Measurements from ENCODE around the gene ATP1B1. TPM values are rescaled to one million over a fixed set of nuclear protein-coding genes. Genes with fewer than 3 reads are reported as not detected.

The ATP1B1 gene
- total and polyA plus RNA-seq, 2 experiments from 2014 or later: 51.0 to 73.4 TPM

GRCh38 chr1:169064103-169064502 is 42.4 kb upstream of the ATP1B1 start (continued):
- TF ChIP-seq REST (IDR thresholded peaks at IDR 0.05; ENCODE audit: unreplicated experiment) (no peak), JUNB (IDR thresholded peaks at IDR 0.05; ENCODE audit: unreplicated experiment) (no peak), CREB1 (CRISPR knock-in tag; IDR thresholded peaks at IDR 0.05; ENCODE audit: low read depth) (no peak), EZH2phosphoT487 (IDR thresholded peaks at IDR 0.05; ENCODE audit: unreplicated experiment) (no peak), NANOG (IDR thresholded peaks at IDR 0.05; ENCODE audit: borderline replicate concordance) (no peak), POLR2AphosphoS5 (IDR thresholded peaks at IDR 0.05; ENCODE audit: low read depth) (no peak)

GRCh38 chr1:169070547-169070946 is 35.9 kb upstream of the ATP1B1 start:
- H3K27ac Mint-ChIP-seq: no peak overlapping the region
- no peaks in the 10 kb centered on the region for H3K79me2 ChIP-seq (replicated peaks; ENCODE audit: insufficient read depth)
- TF ChIP-seq ZNF331 (CRISPR knock-in tag; IDR thresholded peaks at IDR 0.05; ENCODE audit: low read depth) (no peak), NANOG (IDR thresholded peaks at IDR 0.05; ENCODE audit: borderline replicate concordance) (no peak), CREB1 (CRISPR knock-in tag; IDR thresholded peaks at IDR 0.05; ENCODE audit: low read depth) (no peak), ZNF114 (CRISPR knock-in tag; IDR thresholded peaks at IDR 0.05) (no peak)
- TF ChIP-seq, protein P1, sequence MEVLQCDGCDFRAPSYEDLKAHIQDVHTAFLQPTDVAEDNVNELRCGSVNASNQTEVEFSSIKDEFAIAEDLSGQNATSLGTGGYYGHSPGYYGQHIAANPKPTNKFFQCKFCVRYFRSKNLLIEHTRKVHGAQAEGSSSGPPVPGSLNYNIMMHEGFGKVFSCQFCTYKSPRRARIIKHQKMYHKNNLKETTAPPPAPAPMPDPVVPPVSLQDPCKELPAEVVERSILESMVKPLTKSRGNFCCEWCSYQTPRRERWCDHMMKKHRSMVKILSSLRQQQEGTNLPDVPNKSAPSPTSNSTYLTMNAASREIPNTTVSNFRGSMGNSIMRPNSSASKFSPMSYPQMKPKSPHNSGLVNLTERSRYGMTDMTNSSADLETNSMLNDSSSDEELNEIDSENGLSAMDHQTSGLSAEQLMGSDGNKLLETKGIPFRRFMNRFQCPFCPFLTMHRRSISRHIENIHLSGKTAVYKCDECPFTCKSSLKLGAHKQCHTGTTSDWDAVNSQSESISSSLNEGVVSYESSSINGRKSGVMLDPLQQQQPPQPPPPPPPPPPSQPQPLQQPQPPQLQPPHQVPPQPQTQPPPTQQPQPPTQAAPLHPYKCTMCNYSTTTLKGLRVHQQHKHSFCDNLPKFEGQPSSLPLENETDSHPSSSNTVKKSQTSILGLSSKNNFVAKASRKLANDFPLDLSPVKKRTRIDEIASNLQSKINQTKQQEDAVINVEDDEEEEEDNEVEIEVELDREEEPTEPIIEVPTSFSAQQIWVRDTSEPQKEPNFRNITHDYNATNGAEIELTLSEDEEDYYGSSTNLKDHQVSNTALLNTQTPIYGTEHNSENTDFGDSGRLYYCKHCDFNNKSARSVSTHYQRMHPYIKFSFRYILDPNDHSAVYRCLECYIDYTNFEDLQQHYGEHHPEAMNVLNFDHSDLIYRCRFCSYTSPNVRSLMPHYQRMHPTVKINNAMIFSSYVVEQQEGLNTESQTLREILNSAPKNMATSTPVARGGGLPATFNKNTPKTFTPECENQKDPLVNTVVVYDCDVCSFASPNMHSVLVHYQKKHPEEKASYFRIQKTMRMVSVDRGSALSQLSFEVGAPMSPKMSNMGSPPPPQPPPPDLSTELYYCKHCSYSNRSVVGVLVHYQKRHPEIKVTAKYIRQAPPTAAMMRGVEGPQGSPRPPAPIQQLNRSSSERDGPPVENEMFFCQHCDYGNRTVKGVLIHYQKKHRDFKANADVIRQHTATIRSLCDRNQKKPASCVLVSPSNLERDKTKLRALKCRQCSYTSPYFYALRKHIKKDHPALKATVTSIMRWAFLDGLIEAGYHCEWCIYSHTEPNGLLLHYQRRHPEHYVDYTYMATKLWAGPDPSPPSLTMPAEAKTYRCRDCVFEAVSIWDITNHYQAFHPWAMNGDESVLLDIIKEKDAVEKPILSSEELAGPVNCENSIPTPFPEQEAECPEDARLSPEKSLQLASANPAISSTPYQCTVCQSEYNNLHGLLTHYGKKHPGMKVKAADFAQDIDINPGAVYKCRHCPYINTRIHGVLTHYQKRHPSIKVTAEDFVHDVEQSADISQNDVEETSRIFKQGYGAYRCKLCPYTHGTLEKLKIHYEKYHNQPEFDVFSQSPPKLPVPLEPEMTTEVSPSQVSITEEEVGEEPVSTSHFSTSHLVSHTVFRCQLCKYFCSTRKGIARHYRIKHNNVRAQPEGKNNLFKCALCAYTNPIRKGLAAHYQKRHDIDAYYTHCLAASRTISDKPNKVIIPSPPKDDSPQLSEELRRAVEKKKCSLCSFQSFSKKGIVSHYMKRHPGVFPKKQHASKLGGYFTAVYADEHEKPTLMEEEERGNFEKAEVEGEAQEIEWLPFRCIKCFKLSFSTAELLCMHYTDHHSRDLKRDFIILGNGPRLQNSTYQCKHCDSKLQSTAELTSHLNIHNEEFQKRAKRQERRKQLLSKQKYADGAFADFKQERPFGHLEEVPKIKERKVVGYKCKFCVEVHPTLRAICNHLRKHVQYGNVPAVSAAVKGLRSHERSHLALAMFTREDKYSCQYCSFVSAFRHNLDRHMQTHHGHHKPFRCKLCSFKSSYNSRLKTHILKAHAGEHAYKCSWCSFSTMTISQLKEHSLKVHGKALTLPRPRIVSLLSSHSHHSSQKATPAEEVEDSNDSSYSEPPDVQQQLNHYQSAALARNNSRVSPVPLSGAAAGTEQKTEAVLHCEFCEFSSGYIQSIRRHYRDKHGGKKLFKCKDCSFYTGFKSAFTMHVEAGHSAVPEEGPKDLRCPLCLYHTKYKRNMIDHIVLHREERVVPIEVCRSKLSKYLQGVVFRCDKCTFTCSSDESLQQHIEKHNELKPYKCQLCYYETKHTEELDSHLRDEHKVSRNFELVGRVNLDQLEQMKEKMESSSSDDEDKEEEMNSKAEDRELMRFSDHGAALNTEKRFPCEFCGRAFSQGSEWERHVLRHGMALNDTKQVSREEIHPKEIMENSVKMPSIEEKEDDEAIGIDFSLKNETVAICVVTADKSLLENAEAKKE (CRISPR knock-in tag; IDR thresholded peaks at IDR 0.05): no peak
- TF ChIP-seq, protein P2, sequence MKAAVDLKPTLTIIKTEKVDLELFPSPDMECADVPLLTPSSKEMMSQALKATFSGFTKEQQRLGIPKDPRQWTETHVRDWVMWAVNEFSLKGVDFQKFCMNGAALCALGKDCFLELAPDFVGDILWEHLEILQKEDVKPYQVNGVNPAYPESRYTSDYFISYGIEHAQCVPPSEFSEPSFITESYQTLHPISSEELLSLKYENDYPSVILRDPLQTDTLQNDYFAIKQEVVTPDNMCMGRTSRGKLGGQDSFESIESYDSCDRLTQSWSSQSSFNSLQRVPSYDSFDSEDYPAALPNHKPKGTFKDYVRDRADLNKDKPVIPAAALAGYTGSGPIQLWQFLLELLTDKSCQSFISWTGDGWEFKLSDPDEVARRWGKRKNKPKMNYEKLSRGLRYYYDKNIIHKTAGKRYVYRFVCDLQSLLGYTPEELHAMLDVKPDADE (IDR thresholded peaks at IDR 0.05): no peak
- H2AFZ ChIP-seq: no peak overlapping the region
- no peak for ATAC-seq
- H3K4me1 Mint-ChIP-seq: no peaks in the 10 kb centered on the region
- H3K4me3 ChIP-seq: no peak overlapping the region
- 0 out of 3 replicates have a peak, but pooled peaks cover 3% of the 10 kb centered on the region for H3K36me3 Mint-ChIP-seq (ENCODE audit: low read depth)
- H3K36me3 ChIP-seq (ENCODE audit: insufficient read depth): no peaks in the 10 kb centered on the region
- no peak overlapping the region for H3K4me2 ChIP-seq
- no peaks in the 10 kb centered on the region for H4K20me1 ChIP-seq (replicated peaks; ENCODE audit: insufficient read depth)
- H3K9me2 ChIP-seq (ENCODE audit: insufficient read depth): peaks cover 6% of the 10 kb centered on the region
- H3K27me3 ChIP-seq (ENCODE audit: insufficient read depth): no peaks in the 10 kb centered on the region
- H3K27me3 Mint-ChIP-seq (ENCODE audit: insufficient read depth, low read depth, poor library complexity): no peaks in the 10 kb centered on the region
- H3K27ac ChIP-seq (ENCODE audit: low read depth): no peak overlapping the region
- no peaks in the 10 kb centered on the region for H3K4me1 ChIP-seq (ENCODE audit: insufficient read depth)
- H3F3A ChIP-seq (replicated peaks; ENCODE audit: low read depth): no peaks in the 10 kb centered on the region
- peaks cover 12% of the 10 kb centered on the region for H3K9me3 Mint-ChIP-seq
- no peak overlapping the region for H3K4me3 Mint-ChIP-seq
- DNase-seq (ENCODE audit: low spot score): no peak

Data from GM23338 (cell line).